GM23338 (cell line): Measurements from ENCODE around the gene ATP7A. TPM values are rescaled to one million over a fixed set of nuclear protein-coding genes. Genes with fewer than 3 reads are reported as not detected.
"Not testable (repeated sequence)": the region's sequence is repeated elsewhere in the genome, so short reads cannot be mapped to it uniquely, and the experiment has no call there.

Experiments used
- ATAC-seq: fragments of 200-7000 bp; cut with Tn5 transposase; 3 replicates; pipeline ENCODE4 v1.9.1; 2020
- DNase-seq: peaks from one replicate; pipeline ENCODE4 v3.0.0-alpha.2; 2015; ENCODE audit warnings: low spot score
- H2AFZ ChIP-seq: fragments of 200-600 bp; sonication (generic); 2 replicates; pipeline ENCODE4 v1.8.0; 2016; ENCODE audit warnings: antibody characterized with exemption, mild to moderate bottlenecking, moderate library complexity
- H3F3A ChIP-seq: fragments of 200-600 bp; sonication (generic); replicated peaks from 2 replicates; pipeline ENCODE4 v1.8.0; 2017; ENCODE audit warnings: antibody characterized with exemption, mixed run types, low read depth
- H3K27ac ChIP-seq: fragments of 200-600 bp; sonication (generic); 2 replicates; pipeline ENCODE4 v1.6.1; 2016; ENCODE audit warnings: low read depth
- H3K27me3 ChIP-seq: fragments of 200-600 bp; sonication (generic); 2 replicates; pipeline ENCODE4 v1.8.0; 2016; ENCODE audit warnings: mild to moderate bottlenecking, mixed run types, moderate library complexity; ENCODE audit not compliant: insufficient read depth
- H3K36me3 ChIP-seq: fragments of 200-600 bp; sonication (generic); 2 replicates; pipeline ENCODE4 v1.8.0; 2016; ENCODE audit warnings: mild to moderate bottlenecking; ENCODE audit not compliant: insufficient read depth
- H3K4me1 ChIP-seq: fragments of 200-600 bp; sonication (generic); 2 replicates; pipeline ENCODE4 v1.8.0; 2016; ENCODE audit warnings: mild to moderate bottlenecking, moderate library complexity; ENCODE audit not compliant: insufficient read depth
- H3K4me2 ChIP-seq: fragments of 200-600 bp; sonication (generic); 2 replicates; pipeline ENCODE4 v1.7.1; 2017; ENCODE audit warnings: mixed run types
- H3K4me3 ChIP-seq: fragments of 200-600 bp; sonication (generic); 2 replicates; pipeline ENCODE4 v1.6.1; 2016; ENCODE audit warnings: mixed run types
- H3K79me2 ChIP-seq: fragments of 200-600 bp; sonication (generic); replicated peaks from 2 replicates; pipeline ENCODE4 v1.8.0; 2017; ENCODE audit warnings: mild to moderate bottlenecking; ENCODE audit not compliant: insufficient read depth
- H3K9me2 ChIP-seq: fragments of 200-600 bp; sonication (generic); 2 replicates; pipeline ENCODE4 v1.8.0; 2017; ENCODE audit not compliant: insufficient read depth
- H4K20me1 ChIP-seq: fragments of 200-600 bp; sonication (generic); replicated peaks from 2 replicates; pipeline ENCODE4 v1.8.0; 2017; ENCODE audit warnings: mild to moderate bottlenecking; ENCODE audit not compliant: insufficient read depth
- H3K27ac Mint-ChIP-seq: 2 replicates; pipeline ENCODE4 v1.8.0; 2020; ENCODE audit warnings: inconsistent platforms, mild to moderate bottlenecking, moderate library complexity, mixed read lengths
- H3K27me3 Mint-ChIP-seq: 3 replicates; pipeline ENCODE4 v1.8.0; 2022; ENCODE audit warnings: low read depth, mild to moderate bottlenecking, moderate library complexity, mixed read lengths, inconsistent platforms; ENCODE audit not compliant: insufficient read depth, poor library complexity
- H3K36me3 Mint-ChIP-seq: 3 replicates; pipeline ENCODE4 v1.8.0; 2021; ENCODE audit warnings: low read depth, mild to moderate bottlenecking, inconsistent platforms, moderate library complexity, mixed read lengths
- H3K4me1 Mint-ChIP-seq: 3 replicates; pipeline ENCODE4 v1.8.0; 2020; ENCODE audit warnings: mild to moderate bottlenecking, inconsistent platforms, mixed read lengths
- H3K4me3 Mint-ChIP-seq: 3 replicates; pipeline ENCODE4 v1.8.0; 2021; ENCODE audit warnings: moderate library complexity, mild to moderate bottlenecking, inconsistent platforms, mixed read lengths
- H3K9me3 Mint-ChIP-seq: 3 replicates; pipeline ENCODE4 v1.8.0; 2020; ENCODE audit warnings: moderate library complexity, mild to moderate bottlenecking, inconsistent platforms, mixed read lengths
- EZH2 ChIP-seq: fragments of 200-600 bp; sonication (generic); IDR thresholded peaks from one replicate; pipeline ENCODE4 v1.8.0; 2017; ENCODE audit warnings: antibody characterized with exemption, mild to moderate bottlenecking, low read depth; ENCODE audit not compliant: unreplicated experiment
- EZH2phosphoT487 ChIP-seq: fragments of 200-600 bp; sonication (generic); IDR thresholded peaks from one replicate; pipeline ENCODE4 v1.8.1; 2018; ENCODE audit warnings: antibody characterized with exemption; ENCODE audit not compliant: unreplicated experiment
- JUNB ChIP-seq: IDR thresholded peaks from one replicate; pipeline ENCODE4 v1.6.1; 2016; ENCODE audit warnings: antibody characterized with exemption; ENCODE audit not compliant: unreplicated experiment
- NANOG ChIP-seq: IDR thresholded peaks from 2 replicates; pipeline ENCODE4 v1.6.1; 2016; ENCODE audit warnings: antibody characterized with exemption, borderline replicate concordance
- POLR2AphosphoS5 ChIP-seq: IDR thresholded peaks from 2 replicates; pipeline ENCODE4 v1.6.1; 2016; ENCODE audit warnings: antibody characterized with exemption, low read depth
- ZNF114 ChIP-seq: fragments of 250-450 bp; sonication (Bioruptor Pico); IDR thresholded peaks from 2 replicates; pipeline ENCODE4 v1.5.0; 2020; ENCODE audit warnings: mild to moderate bottlenecking, moderate library complexity
- ZNF331 ChIP-seq: fragments of 250-450 bp; sonication (Bioruptor Pico); IDR thresholded peaks from 2 replicates; pipeline ENCODE4 v1.5.0; 2020; ENCODE audit warnings: low read depth, mild to moderate bottlenecking, moderate library complexity
- polyA plus RNA-seq: library from polyadenylated mRNA; unstranded; fragments of >200 nt; fragmentation: Nextera tagmentation; extraction: Ambion mirVana; gene quantifications from 2 replicates; pipeline ENCODE4 v1.2.1, GENCODE V29; 2016
- total RNA-seq: library from RNA; depleted of rRNA; stranded (reverse); fragments of >200 nt; shearing (Covaris generic); gene quantifications from 2 replicates; pipeline ENCODE4 v1.2.3, GENCODE V29; 2014
- TF ChIP-seq, protein P1 (sequence below): fragments of 250-450 bp; sonication (Bioruptor Pico); IDR thresholded peaks from 2 replicates; pipeline ENCODE4 v1.5.0; 2020; ENCODE audit warnings: mild to moderate bottlenecking, moderate library complexity
- TF ChIP-seq, protein P2 (sequence below): IDR thresholded peaks from 2 replicates; pipeline ENCODE4 v1.6.1; 2016; ENCODE audit warnings: antibody characterized with exemption
- TF ChIP-seq, protein P3 (sequence below), 2 experiments: fragments of 200-600 bp in 1 of 2; sonication (generic) in 1 of 2; conservative IDR thresholded peaks; 2 replicates each; pipeline versions ENCODE4 v1.5.1 to v1.6.1; 2016 to 2017; ENCODE audit warnings: antibody characterized with exemption in 2 of 2, low read depth in 2 of 2, mild to moderate bottlenecking in 2 of 2, moderate library complexity in 1 of 2

The ATP7A gene
- total and polyA plus RNA-seq, 2 experiments from 2014 or later, result 2.2 to 3.1 TPM

DNA sequence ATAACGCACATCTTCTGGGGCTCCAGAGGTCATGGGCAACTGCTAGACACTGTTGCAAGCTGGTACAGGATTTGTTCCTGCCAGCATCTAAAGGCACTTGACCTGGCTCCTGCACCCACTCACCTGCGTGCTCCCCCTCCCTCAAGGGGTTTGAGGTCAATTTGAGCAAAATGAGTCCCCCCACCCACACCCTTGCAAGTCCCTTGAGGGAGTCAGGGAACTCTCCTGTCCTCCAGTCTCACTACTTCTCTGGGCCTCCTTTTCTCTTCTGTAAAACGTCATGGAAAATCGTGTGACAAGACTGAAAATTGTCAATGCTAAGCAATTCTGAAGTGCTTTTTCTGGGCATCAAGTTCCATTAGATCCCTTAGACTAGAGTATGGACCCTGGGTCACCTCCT is 153.7 kb downstream of the ATP7A start (continued):
- TF ChIP-seq, protein P1, sequence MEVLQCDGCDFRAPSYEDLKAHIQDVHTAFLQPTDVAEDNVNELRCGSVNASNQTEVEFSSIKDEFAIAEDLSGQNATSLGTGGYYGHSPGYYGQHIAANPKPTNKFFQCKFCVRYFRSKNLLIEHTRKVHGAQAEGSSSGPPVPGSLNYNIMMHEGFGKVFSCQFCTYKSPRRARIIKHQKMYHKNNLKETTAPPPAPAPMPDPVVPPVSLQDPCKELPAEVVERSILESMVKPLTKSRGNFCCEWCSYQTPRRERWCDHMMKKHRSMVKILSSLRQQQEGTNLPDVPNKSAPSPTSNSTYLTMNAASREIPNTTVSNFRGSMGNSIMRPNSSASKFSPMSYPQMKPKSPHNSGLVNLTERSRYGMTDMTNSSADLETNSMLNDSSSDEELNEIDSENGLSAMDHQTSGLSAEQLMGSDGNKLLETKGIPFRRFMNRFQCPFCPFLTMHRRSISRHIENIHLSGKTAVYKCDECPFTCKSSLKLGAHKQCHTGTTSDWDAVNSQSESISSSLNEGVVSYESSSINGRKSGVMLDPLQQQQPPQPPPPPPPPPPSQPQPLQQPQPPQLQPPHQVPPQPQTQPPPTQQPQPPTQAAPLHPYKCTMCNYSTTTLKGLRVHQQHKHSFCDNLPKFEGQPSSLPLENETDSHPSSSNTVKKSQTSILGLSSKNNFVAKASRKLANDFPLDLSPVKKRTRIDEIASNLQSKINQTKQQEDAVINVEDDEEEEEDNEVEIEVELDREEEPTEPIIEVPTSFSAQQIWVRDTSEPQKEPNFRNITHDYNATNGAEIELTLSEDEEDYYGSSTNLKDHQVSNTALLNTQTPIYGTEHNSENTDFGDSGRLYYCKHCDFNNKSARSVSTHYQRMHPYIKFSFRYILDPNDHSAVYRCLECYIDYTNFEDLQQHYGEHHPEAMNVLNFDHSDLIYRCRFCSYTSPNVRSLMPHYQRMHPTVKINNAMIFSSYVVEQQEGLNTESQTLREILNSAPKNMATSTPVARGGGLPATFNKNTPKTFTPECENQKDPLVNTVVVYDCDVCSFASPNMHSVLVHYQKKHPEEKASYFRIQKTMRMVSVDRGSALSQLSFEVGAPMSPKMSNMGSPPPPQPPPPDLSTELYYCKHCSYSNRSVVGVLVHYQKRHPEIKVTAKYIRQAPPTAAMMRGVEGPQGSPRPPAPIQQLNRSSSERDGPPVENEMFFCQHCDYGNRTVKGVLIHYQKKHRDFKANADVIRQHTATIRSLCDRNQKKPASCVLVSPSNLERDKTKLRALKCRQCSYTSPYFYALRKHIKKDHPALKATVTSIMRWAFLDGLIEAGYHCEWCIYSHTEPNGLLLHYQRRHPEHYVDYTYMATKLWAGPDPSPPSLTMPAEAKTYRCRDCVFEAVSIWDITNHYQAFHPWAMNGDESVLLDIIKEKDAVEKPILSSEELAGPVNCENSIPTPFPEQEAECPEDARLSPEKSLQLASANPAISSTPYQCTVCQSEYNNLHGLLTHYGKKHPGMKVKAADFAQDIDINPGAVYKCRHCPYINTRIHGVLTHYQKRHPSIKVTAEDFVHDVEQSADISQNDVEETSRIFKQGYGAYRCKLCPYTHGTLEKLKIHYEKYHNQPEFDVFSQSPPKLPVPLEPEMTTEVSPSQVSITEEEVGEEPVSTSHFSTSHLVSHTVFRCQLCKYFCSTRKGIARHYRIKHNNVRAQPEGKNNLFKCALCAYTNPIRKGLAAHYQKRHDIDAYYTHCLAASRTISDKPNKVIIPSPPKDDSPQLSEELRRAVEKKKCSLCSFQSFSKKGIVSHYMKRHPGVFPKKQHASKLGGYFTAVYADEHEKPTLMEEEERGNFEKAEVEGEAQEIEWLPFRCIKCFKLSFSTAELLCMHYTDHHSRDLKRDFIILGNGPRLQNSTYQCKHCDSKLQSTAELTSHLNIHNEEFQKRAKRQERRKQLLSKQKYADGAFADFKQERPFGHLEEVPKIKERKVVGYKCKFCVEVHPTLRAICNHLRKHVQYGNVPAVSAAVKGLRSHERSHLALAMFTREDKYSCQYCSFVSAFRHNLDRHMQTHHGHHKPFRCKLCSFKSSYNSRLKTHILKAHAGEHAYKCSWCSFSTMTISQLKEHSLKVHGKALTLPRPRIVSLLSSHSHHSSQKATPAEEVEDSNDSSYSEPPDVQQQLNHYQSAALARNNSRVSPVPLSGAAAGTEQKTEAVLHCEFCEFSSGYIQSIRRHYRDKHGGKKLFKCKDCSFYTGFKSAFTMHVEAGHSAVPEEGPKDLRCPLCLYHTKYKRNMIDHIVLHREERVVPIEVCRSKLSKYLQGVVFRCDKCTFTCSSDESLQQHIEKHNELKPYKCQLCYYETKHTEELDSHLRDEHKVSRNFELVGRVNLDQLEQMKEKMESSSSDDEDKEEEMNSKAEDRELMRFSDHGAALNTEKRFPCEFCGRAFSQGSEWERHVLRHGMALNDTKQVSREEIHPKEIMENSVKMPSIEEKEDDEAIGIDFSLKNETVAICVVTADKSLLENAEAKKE (CRISPR knock-in tag), result no peak
- TF ChIP-seq POLR2AphosphoS5, result no peak
- TF ChIP-seq ZNF331 (CRISPR knock-in tag), result no peak
- TF ChIP-seq, protein P2, sequence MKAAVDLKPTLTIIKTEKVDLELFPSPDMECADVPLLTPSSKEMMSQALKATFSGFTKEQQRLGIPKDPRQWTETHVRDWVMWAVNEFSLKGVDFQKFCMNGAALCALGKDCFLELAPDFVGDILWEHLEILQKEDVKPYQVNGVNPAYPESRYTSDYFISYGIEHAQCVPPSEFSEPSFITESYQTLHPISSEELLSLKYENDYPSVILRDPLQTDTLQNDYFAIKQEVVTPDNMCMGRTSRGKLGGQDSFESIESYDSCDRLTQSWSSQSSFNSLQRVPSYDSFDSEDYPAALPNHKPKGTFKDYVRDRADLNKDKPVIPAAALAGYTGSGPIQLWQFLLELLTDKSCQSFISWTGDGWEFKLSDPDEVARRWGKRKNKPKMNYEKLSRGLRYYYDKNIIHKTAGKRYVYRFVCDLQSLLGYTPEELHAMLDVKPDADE, result no peak
- TF ChIP-seq NANOG, result no peak
- TF ChIP-seq ZNF114 (CRISPR knock-in tag), result no peak
- TF ChIP-seq EZH2, result no peak
- TF ChIP-seq, protein P3, sequence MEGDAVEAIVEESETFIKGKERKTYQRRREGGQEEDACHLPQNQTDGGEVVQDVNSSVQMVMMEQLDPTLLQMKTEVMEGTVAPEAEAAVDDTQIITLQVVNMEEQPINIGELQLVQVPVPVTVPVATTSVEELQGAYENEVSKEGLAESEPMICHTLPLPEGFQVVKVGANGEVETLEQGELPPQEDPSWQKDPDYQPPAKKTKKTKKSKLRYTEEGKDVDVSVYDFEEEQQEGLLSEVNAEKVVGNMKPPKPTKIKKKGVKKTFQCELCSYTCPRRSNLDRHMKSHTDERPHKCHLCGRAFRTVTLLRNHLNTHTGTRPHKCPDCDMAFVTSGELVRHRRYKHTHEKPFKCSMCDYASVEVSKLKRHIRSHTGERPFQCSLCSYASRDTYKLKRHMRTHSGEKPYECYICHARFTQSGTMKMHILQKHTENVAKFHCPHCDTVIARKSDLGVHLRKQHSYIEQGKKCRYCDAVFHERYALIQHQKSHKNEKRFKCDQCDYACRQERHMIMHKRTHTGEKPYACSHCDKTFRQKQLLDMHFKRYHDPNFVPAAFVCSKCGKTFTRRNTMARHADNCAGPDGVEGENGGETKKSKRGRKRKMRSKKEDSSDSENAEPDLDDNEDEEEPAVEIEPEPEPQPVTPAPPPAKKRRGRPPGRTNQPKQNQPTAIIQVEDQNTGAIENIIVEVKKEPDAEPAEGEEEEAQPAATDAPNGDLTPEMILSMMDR (conservative IDR thresholded peaks at IDR 0.05; ENCODE audit: low read depth in 2 of 2), result no peak
- TF ChIP-seq JUNB, result no peak
- TF ChIP-seq EZH2phosphoT487, result no peak

DNA sequence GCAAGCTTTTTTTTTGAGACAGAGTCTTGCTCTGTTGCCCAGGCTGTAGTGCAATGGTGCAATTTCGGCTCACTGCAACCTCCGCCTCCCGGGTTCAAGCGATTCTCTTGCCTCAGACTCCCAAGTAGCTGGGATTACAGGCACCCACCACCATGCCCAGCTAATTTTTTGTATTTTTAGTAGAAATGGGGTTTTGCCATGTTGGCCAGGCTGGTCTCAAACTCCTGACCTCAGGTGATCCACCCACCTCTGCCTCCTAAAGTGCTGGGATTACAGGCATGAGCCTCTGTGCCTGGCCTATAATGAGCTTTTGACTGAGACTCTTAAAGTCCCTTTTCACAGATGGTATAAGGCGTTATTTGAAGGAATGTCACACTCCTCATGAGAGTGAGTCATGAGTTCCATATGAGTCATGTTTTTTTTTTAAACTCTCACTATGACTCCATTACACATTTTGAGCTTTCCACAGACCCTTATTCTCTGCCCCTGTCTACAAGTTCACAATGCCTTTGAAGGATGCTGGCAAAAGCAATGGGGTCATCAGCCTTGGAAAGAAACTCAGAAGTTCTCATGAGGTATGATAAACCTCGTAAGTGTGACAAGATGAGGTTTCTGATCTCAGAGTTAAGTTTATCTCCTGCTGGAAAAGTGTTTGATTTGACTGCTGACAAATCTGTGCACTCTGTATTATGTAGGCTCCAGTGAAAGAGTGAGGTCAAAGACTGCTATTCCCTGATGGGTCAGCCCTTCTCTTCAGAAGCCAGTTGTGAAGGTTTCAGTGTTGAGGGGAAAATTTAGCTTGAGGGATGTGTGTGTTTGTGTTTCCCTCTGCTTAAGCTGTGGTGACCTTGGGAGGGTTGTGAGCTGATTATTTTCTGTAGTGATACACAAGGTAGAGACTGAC is 154.5 kb downstream of the ATP7A start:
- not testable (repeated sequence) for H3K4me2 ChIP-seq, H3K9me2 ChIP-seq, H3K4me3 Mint-ChIP-seq, DNase-seq, ATAC-seq, H2AFZ ChIP-seq, H3K27me3 Mint-ChIP-seq, H3K79me2 ChIP-seq, H3K27me3 ChIP-seq, H3K36me3 Mint-ChIP-seq, H3K27ac ChIP-seq, H3F3A ChIP-seq, H3K36me3 ChIP-seq, H3K4me1 Mint-ChIP-seq, H3K27ac Mint-ChIP-seq, H4K20me1 ChIP-seq, H3K4me1 ChIP-seq, H3K4me3 ChIP-seq
- H3K9me3 Mint-ChIP-seq, result peaks cover 18% of the 10 kb centered on the region; the same call in 2 of the 3 replicates
